HL-60 (cell line): ENCODE data around the gene SHC3.

ENCODE experiments used
- DNase-seq, 2 experiments: peaks; one replicate each; pipeline ENCODE4 v3.0.0-alpha.2; 2010 to 2020; ENCODE audit warnings: low read depth in 1 of 2, low spot score in 1 of 2
- H3K27ac ChIP-seq: fragments of 250-450 bp; sonication (Bioruptor Pico); replicated peaks from 2 replicates; pipeline ENCODE4 v1.5.1; 2020; ENCODE audit warnings: mild to moderate bottlenecking, moderate library complexity
- H3K27me3 ChIP-seq: fragments of 250-450 bp; sonication (Bioruptor Pico); 2 replicates; pipeline ENCODE4 v1.5.1; 2021; ENCODE audit warnings: mild to moderate bottlenecking, moderate library complexity; ENCODE audit not compliant: insufficient read depth, poor library complexity, severe bottlenecking
- H3K4me3 ChIP-seq: replicated peaks from 2 replicates; pipeline ENCODE4 v1.5.1; 2011; ENCODE audit warnings: mild to moderate bottlenecking, control low read depth, low read length; ENCODE audit not compliant: insufficient read depth
- CTCF ChIP-seq: IDR thresholded peaks from one replicate; pipeline ENCODE4 v1.5.1; 2011; ENCODE audit warnings: low read length, control low read depth, inconsistent platforms; ENCODE audit not compliant: insufficient read depth
- GABPA ChIP-seq: IDR thresholded peaks from 2 replicates; pipeline ENCODE4 v1.6.1; 2012; ENCODE audit warnings: low read depth
- POLR2AphosphoS5 ChIP-seq: IDR thresholded peaks from 2 replicates; pipeline ENCODE4 v1.6.1; 2012; ENCODE audit warnings: low read depth
- REST ChIP-seq: IDR thresholded peaks from 2 replicates; pipeline ENCODE4 v1.6.1; 2012; ENCODE audit warnings: low read depth; ENCODE audit not compliant: insufficient replicate concordance
- SPI1 ChIP-seq: IDR thresholded peaks from 2 replicates; pipeline ENCODE4 v1.6.1; 2012; ENCODE audit warnings: low read depth, mild to moderate bottlenecking, borderline replicate concordance

Gene SHC3

GRCh38 chr9:89168901-89169813, 9.5 kb downstream of the SHC3 start:
- TF ChIP-seq SPI1: no peak
- no peak for TF ChIP-seq POLR2AphosphoS5
- TF ChIP-seq CTCF: no peak
- TF ChIP-seq REST: no peak
- TF ChIP-seq GABPA: no peak
- DNase-seq: no peak
- H3K27me3 ChIP-seq: peaks cover under 1% of the 10 kb centered on the region
- no peak overlapping the region for H3K27ac ChIP-seq
- H3K4me3 ChIP-seq: no peak overlapping the region

GRCh38 chr9:89167788-89168187, 10.8 kb downstream of the SHC3 start:
- no peak for DNase-seq
- Histone ChIP-seq H3K4me3 (no peak overlapping the region), H3K27me3 (peaks cover 3% of the 10 kb centered on the region), H3K27ac (no peak overlapping the region)
- TF ChIP-seq SPI1 (no peak), GABPA (no peak), POLR2AphosphoS5 (no peak), REST (no peak), CTCF (no peak)

- no peak for TF ChIP-seq SPI1
- TF ChIP-seq REST: no peak
- TF ChIP-seq POLR2AphosphoS5: no peak
- TF ChIP-seq GABPA: no peak
- TF ChIP-seq CTCF: no peak
- Histone ChIP-seq H3K27ac (no peak overlapping the region), H3K4me3 (no peak overlapping the region), H3K27me3 (peaks cover 3% of the 10 kb centered on the region)
- DNase-seq: no peak
Observed at GRCh38 chr9:89166852-89167251, 11.8 kb downstream of the SHC3 start.
